HT-29 (cell line): ENCODE results near the gene PLK4. TPM values are rescaled to one million over a fixed set of nuclear protein-coding genes. Genes with fewer than 3 reads are reported as not detected.
"Not testable (repeated sequence)": the region's sequence is repeated elsewhere in the genome, so short reads cannot be mapped to it uniquely, and the experiment has no call there.

Source experiments
- DNase-seq: peaks from one replicate; pipeline ENCODE4 v3.0.0-alpha.2; 2015; ENCODE audit warnings: low spot score
- small RNA-seq: library from RNA; depleted of rRNA; stranded (forward); fragments of <200 nt; gene quantifications from one replicate; pipeline ENCODE3, GENCODE V24; 2014
- total RNA-seq: library from RNA; depleted of rRNA; stranded (reverse); fragments of >200 nt; shearing (Covaris generic); gene quantifications from 2 replicates; pipeline ENCODE4 v1.2.3, GENCODE V29; 2014; rRNA removed

The PLK4 gene
- total RNA-seq, 1 experiment from 2014 or later, result 42.6 TPM

DNA sequence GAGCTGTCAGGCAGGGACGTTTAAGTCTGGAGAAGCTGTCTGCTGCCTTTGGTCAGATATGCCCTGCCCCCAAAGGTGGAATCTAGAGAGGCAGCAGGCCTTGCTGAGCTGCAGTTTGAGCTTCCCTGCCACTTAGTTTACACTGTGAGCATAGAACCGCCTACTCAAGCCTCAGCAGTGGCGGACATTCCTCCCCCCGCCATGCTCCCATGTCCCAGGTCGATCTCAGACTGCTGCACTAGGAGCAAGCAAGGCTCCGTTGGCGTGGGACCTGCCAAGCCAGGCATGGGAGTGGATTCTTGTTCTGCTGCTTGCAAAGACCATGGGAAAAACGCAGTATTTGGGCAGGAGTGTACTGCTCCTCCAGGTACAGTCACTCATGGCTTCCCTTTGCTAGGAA is 24.3 kb downstream of the PLK4 start:
- no peak for DNase-seq

DNA sequence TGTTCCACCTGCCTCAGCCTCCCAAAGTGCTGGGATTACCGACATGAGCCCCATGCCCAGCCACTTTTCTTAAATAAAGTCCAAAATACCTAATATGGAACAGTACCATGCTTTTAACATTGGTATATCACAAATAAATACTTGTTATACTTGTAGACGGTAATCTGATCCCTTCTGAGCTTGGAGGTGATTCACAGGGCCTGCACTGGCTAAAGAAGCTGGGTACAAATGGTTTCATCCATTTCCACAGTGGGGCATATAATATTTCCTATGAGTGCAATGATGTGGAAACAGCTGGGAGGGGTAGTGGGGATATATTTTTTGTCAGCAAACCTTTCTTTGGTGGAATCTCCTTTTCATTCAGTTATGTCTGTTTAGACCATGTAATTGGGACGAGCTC is 35.8 kb downstream of the PLK4 start:
- DNase-seq, result no peak

GRCh38 chr4:127917151-127917550 is 36.5 kb downstream of the PLK4 start:
- DNase-seq, result no peak

DNA sequence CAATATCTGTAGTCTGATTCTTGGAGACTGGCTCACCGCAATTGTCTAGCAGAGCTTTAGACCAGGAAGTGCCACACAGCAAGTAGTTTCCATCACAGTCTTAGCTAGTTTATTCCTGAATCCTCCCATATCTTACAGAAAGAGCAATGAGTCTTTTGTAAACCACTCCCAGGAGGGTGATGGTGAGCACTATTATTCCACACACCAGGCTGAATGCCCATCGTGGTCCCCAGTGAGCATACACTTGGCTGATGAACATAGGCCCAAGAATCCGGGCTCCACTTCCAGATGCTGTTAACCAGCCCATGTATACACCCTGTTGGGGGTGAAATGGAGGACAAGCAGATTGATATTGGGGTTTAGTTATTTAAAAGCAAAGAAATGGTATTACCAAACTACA is 39.8 kb downstream of the PLK4 start:
- no peak for DNase-seq

DNA sequence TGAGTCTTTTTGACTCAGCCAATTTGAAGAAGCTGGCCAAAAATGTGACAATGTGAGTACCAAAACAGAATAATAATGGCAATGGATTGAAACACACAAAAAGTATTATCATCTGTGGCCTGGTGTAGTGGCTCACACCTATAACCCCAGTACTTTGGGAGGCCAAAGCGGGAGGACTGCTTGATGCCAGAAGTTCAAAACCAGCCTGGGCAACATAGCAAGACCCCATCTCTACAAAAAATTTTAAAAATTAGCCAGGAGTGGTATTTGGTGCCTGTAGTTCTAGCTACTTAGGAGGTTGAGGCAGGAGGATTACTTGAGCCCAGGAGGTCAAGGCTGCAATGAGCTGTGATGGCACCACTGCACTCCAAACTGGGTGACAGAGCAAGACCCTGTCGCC is 41.5 kb downstream of the PLK4 start:
- DNase-seq, result no peak

DNA sequence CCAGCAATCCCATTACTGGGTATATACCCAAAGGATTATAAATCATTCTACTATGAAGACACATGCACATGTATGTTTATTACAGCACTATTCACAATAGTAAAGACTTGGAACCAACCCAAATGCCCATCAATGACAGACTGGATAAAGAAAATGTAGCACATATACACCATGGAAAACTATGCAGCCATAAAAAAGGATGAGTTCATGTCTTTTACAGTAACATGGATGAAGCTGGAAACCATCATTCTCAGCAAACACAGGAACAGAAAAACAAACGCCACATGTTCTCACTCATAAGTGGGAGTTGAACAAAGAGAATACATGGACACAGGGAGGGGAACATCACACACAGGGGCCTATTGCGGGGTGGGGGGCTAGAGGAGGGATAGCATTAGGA is 45.0 kb downstream of the PLK4 start:
- DNase-seq, result not testable (repeated sequence)

GRCh38 chr4:127930175-127930574 is 49.5 kb downstream of the PLK4 start:
- DNase-seq, result no peak

GRCh38 chr4:127931836-127932235 is 51.1 kb downstream of the PLK4 start:
- DNase-seq, result not testable (repeated sequence)

DNA sequence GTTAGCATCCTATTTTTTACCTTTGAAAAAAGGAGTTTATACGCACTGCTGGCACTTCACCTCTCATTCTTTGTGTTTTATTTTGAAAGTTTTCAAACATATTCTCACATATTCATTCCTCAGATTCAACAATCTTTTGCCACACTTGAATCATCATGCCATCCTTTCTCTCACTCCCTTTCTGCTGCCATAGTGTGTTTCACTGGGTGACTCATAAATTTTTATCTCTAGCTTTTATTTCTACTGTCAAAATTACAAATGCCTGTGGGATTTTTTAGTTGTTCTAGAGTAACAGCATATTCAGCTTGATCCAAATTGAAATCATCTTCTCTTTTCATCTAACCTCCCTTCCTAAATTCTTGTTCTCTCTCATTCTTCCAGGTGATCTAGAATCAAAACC is 56.3 kb downstream of the PLK4 start:
- DNase-seq, result no peak

Small RNA genes lying within 50 kb of the gene (small RNA-seq; reads per million reads assigned to genes)
- not detected for gene RNU6-583P

Other genes starting within 250 kb of the PLK4 start
- gene INTU, start 247.9 kb upstream of the PLK4 start, total RNA-seq, result 1.5 and 2.4 TPM in 2 replicates
- not detected in 2 replicates for gene SLC25A31, start 150.5 kb upstream of the PLK4 start, total RNA-seq
- gene HSPA4L, start 98.6 kb upstream of the PLK4 start, total RNA-seq, result 7.7 and 8.1 TPM in 2 replicates
- gene MFSD8, start 84.3 kb downstream of the PLK4 start, total RNA-seq, result 9.0 and 11.8 TPM in 2 replicates
- gene ABHD18, start 84.5 kb downstream of the PLK4 start, total RNA-seq, result 7.1 and 8.9 TPM in 2 replicates
- gene LARP1B, start 180.4 kb downstream of the PLK4 start, total RNA-seq, result 15.0 and 16.4 TPM in 2 replicates